MM.1S (cell line): ENCODE measurements around the gene MYMK.

Experiments used
- DNase-seq: peaks from one replicate; pipeline ENCODE4 v3.0.0-alpha.2; 2015
- H2AFZ ChIP-seq: fragments of 300-600 bp; sonication (generic); 2 replicates; pipeline ENCODE4 v1.6.0; 2016; ENCODE audit warnings: antibody characterized with exemption, low read length
- H3F3A ChIP-seq: fragments of 300-600 bp; sonication (generic); 2 replicates; pipeline ENCODE4 v1.6.1; 2016; ENCODE audit warnings: mild to moderate bottlenecking, antibody characterized with exemption, low read length, moderate library complexity, mixed read lengths; ENCODE audit not compliant: insufficient read depth
- H3K27ac ChIP-seq: fragments of 300-600 bp; sonication (generic); 2 replicates; pipeline ENCODE4 v1.5.1; 2016; ENCODE audit warnings: mild to moderate bottlenecking, low read length
- H3K27me3 ChIP-seq: fragments of 300-600 bp; sonication (generic); replicated peaks from 2 replicates; pipeline ENCODE4 v1.6.0; 2016; ENCODE audit warnings: low read length; ENCODE audit not compliant: insufficient read depth
- H3K36me3 ChIP-seq: fragments of 300-600 bp; sonication (generic); replicated peaks from 2 replicates; pipeline ENCODE4 v1.6.1; 2016; ENCODE audit warnings: mild to moderate bottlenecking, low read length, mixed read lengths; ENCODE audit not compliant: insufficient read depth
- H3K4me1 ChIP-seq: fragments of 300-600 bp; sonication (generic); 2 replicates; pipeline ENCODE4 v1.6.1; 2016; ENCODE audit warnings: low read length, mixed read lengths
- H3K4me2 ChIP-seq: fragments of 300-600 bp; sonication (generic); 2 replicates; pipeline ENCODE4 v1.6.0; 2016; ENCODE audit warnings: low read depth, low read length
- H3K4me3 ChIP-seq: fragments of 300-600 bp; sonication (generic); 2 replicates; pipeline ENCODE4 v1.5.1; 2016; ENCODE audit warnings: low read length, mixed read lengths
- H3K79me2 ChIP-seq: fragments of 300-600 bp; sonication (generic); 2 replicates; pipeline ENCODE4 v1.6.1; 2016; ENCODE audit warnings: mixed run types, low read length, mixed read lengths
- H3K9ac ChIP-seq: fragments of 300-600 bp; sonication (generic); 2 replicates; pipeline ENCODE4 v1.6.1; 2016; ENCODE audit warnings: low read length, mixed read lengths
- H3K9me2 ChIP-seq: fragments of 300-600 bp; sonication (generic); replicated peaks from 2 replicates; pipeline ENCODE4 v1.6.1; 2016; ENCODE audit warnings: mild to moderate bottlenecking, low read length, mixed read lengths; ENCODE audit not compliant: insufficient read depth
- H3K9me3 ChIP-seq: fragments of 300-600 bp; sonication (generic); replicated peaks from 2 replicates; pipeline ENCODE4 v1.6.1; 2016; ENCODE audit warnings: mild to moderate bottlenecking, low read length, mixed read lengths; ENCODE audit not compliant: insufficient read depth
- H4K20me1 ChIP-seq: fragments of 300-600 bp; sonication (generic); 2 replicates; pipeline ENCODE4 v1.6.1; 2016; ENCODE audit warnings: mild to moderate bottlenecking, low read length, moderate library complexity, mixed read lengths; ENCODE audit not compliant: insufficient read depth
- CTCF ChIP-seq: fragments of 300-600 bp; sonication (generic); IDR thresholded peaks from 2 replicates; pipeline ENCODE4 v1.5.1; 2016; ENCODE audit warnings: antibody characterized with exemption, low read length, mixed read lengths
- EZH2 ChIP-seq: fragments of 300-600 bp; sonication (generic); optimal IDR thresholded peaks from 2 replicates; pipeline ENCODE3; 2017; ENCODE audit warnings: low read depth, mild to moderate bottlenecking, antibody characterized with exemption, low read length, mixed read lengths
- EZH2phosphoT487 ChIP-seq: fragments of 300-600 bp; sonication (generic); IDR thresholded peaks from 2 replicates; pipeline ENCODE4 v1.6.1; 2018; ENCODE audit warnings: antibody characterized with exemption, low read length

MYMK gene

GRCh38 chr9:133496861-133497842, 27.6 kb downstream of the MYMK start:
- Histone ChIP-seq H3K4me2 (no peak overlapping the region), H2AFZ (no peak overlapping the region), H3K27me3 (peaks cover 97% of the 10 kb centered on the region), H3F3A (no peaks in the 10 kb centered on the region), H3K27ac (no peak overlapping the region), H3K4me1 (no peaks in the 10 kb centered on the region), H4K20me1 (no peaks in the 10 kb centered on the region), H3K4me3 (no peak overlapping the region), H3K36me3 (no peaks in the 10 kb centered on the region), H3K9me2 (no peaks in the 10 kb centered on the region), H3K9ac (no peak overlapping the region), H3K79me2 (no peaks in the 10 kb centered on the region), H3K9me3 (no peaks in the 10 kb centered on the region)
- DNase-seq = no peak
- TF ChIP-seq CTCF (no peak), EZH2phosphoT487 (no peak), EZH2 (no peak)

GRCh38 chr9:133495327-133496293, 29.1 kb downstream of the MYMK start:
- H2AFZ ChIP-seq = no peak overlapping the region
- DNase-seq = no peak
- H3K27ac ChIP-seq = no peak overlapping the region
- H3K4me2 ChIP-seq = no peak overlapping the region
- no peaks in the 10 kb centered on the region for H4K20me1 ChIP-seq
- no peaks in the 10 kb centered on the region for H3F3A ChIP-seq
- TF ChIP-seq EZH2phosphoT487 = no peak
- no peak for TF ChIP-seq EZH2
- H3K9me3 ChIP-seq = no peaks in the 10 kb centered on the region
- H3K4me3 ChIP-seq = no peak overlapping the region
- no peaks in the 10 kb centered on the region for H3K79me2 ChIP-seq
- no peaks in the 10 kb centered on the region for H3K9me2 ChIP-seq
- H3K9ac ChIP-seq = no peak overlapping the region
- no peaks in the 10 kb centered on the region for H3K4me1 ChIP-seq
- no peaks in the 10 kb centered on the region for H3K36me3 ChIP-seq
- H3K27me3 ChIP-seq = peaks cover 97% of the 10 kb centered on the region

GRCh38 chr9:133494636-133495326, 30.0 kb downstream of the MYMK start:
- no peaks in the 10 kb centered on the region for H3K9me2 ChIP-seq
- no peak overlapping the region for H2AFZ ChIP-seq
- H3K36me3 ChIP-seq = no peaks in the 10 kb centered on the region
- H3K4me2 ChIP-seq = no peak overlapping the region
- H3F3A ChIP-seq = no peaks in the 10 kb centered on the region
- no peak for TF ChIP-seq EZH2phosphoT487
- no peak for TF ChIP-seq CTCF
- TF ChIP-seq EZH2 = no peak
- no peak overlapping the region for H3K4me3 ChIP-seq
- H3K4me1 ChIP-seq = no peaks in the 10 kb centered on the region
- H3K27ac ChIP-seq = no peak overlapping the region
- no peaks in the 10 kb centered on the region for H3K79me2 ChIP-seq
- no peak for DNase-seq
- H3K27me3 ChIP-seq = peaks cover 100% of the 10 kb centered on the region
- no peaks in the 10 kb centered on the region for H4K20me1 ChIP-seq
- H3K9ac ChIP-seq = no peak overlapping the region
- no peaks in the 10 kb centered on the region for H3K9me3 ChIP-seq
